ENCODE measurements around the gene GLI2. TPM values are rescaled to one million over a fixed set of nuclear protein-coding genes. Genes with fewer than 3 reads are reported as not detected.

The GLI2 gene
- total RNA-seq, 1 donor from 2014 or later, result 42.9 TPM

- DNase-seq (ENCODE audit: low read depth), result no peak
- TF ChIP-seq CTCF (IDR thresholded peaks at IDR 0.05; ENCODE audit: insufficient read depth, low read depth, low read length) (no peak), EZH2 (IDR thresholded peaks at IDR 0.05; ENCODE audit: insufficient read depth, low read length) (no peak)
- Mint-ChIP-seq H3K27me3 (ENCODE audit: low read depth, unreplicated experiment) (peaks cover 30% of the 10 kb centered on the region), H3K9me3 (ENCODE audit: unreplicated experiment) (no peaks in the 10 kb centered on the region), H3K27ac (ENCODE audit: unreplicated experiment) (no peak overlapping the region), H3K36me3 (ENCODE audit: low read depth, unreplicated experiment) (no peaks in the 10 kb centered on the region), H3K4me3 (ENCODE audit: unreplicated experiment) (no peak overlapping the region), H3K4me1 (ENCODE audit: low read depth, unreplicated experiment) (peaks cover 6% of the 10 kb centered on the region)
- no peaks in the 10 kb centered on the region for H3K27me3 ChIP-seq (ENCODE audit: insufficient read depth, low read length)
- H3K27ac ChIP-seq (ENCODE audit: low read depth, low read length), result no peak overlapping the region
- no peak overlapping the region for H3K4me3 ChIP-seq (ENCODE audit: insufficient read depth, low read depth, low read length)
- H3K79me2 ChIP-seq (ENCODE audit: insufficient read depth, low read length), result no peaks in the 10 kb centered on the region
- H3K9ac ChIP-seq (ENCODE audit: low read length), result no peak overlapping the region
- no peak for FAIRE-seq
- H3K4me1 ChIP-seq (ENCODE audit: insufficient read depth, low read length), result peaks cover 11% of the 10 kb centered on the region
- H3K4me2 ChIP-seq (ENCODE audit: low read length), result no peak overlapping the region
- H3K9me3 ChIP-seq (ENCODE audit: insufficient read depth, low read depth, low read length), result no peaks in the 10 kb centered on the region
- no peaks in the 10 kb centered on the region for H4K20me1 ChIP-seq (ENCODE audit: insufficient read depth, low read length)
- no peak overlapping the region for H2AFZ ChIP-seq (ENCODE audit: low read depth, low read length)
- H3K36me3 ChIP-seq (ENCODE audit: insufficient read depth, low read length), result no peaks in the 10 kb centered on the region
Observed at GRCh38 chr2:120697471-120697870, 38.2 kb upstream of the GLI2 start.

- DNase-seq (ENCODE audit: low read depth), result no peak
Observed at GRCh38 chr2:120699292-120699691, 36.4 kb upstream of the GLI2 start.

More at GRCh38 chr2:120699292-120699691, 36.4 kb upstream of the GLI2 start:
- H3K9me3 ChIP-seq (ENCODE audit: insufficient read depth, low read depth, low read length), result no peaks in the 10 kb centered on the region
- no peak for TF ChIP-seq CTCF (IDR thresholded peaks at IDR 0.05; ENCODE audit: insufficient read depth, low read depth, low read length)
- no peak for TF ChIP-seq EZH2 (IDR thresholded peaks at IDR 0.05; ENCODE audit: insufficient read depth, low read length)
- no peaks in the 10 kb centered on the region for H3K79me2 ChIP-seq (ENCODE audit: insufficient read depth, low read length)
- H3K4me3 ChIP-seq (ENCODE audit: insufficient read depth, low read depth, low read length), result no peak overlapping the region
- no peaks in the 10 kb centered on the region for H4K20me1 ChIP-seq (ENCODE audit: insufficient read depth, low read length)
- H3K4me2 ChIP-seq (ENCODE audit: low read length), result no peak overlapping the region
- H3K27me3 ChIP-seq (ENCODE audit: insufficient read depth, low read length), result no peaks in the 10 kb centered on the region
- no peak overlapping the region for H3K9ac ChIP-seq (ENCODE audit: low read length)
- H3K4me1 Mint-ChIP-seq (ENCODE audit: low read depth, unreplicated experiment), result peaks cover 23% of the 10 kb centered on the region
- H3K27me3 Mint-ChIP-seq (ENCODE audit: low read depth, unreplicated experiment), result peaks cover 22% of the 10 kb centered on the region
- H3K9me3 Mint-ChIP-seq (ENCODE audit: unreplicated experiment), result no peaks in the 10 kb centered on the region
- H3K4me1 ChIP-seq (ENCODE audit: insufficient read depth, low read length), result peaks cover 8% of the 10 kb centered on the region
- no peak overlapping the region for H3K4me3 Mint-ChIP-seq (ENCODE audit: unreplicated experiment)
- no peak for FAIRE-seq
- no peak overlapping the region for H3K27ac Mint-ChIP-seq (ENCODE audit: unreplicated experiment)
- no peaks in the 10 kb centered on the region for H3K36me3 ChIP-seq (ENCODE audit: insufficient read depth, low read length)
- no peak overlapping the region for H3K27ac ChIP-seq (ENCODE audit: low read depth, low read length)
- H3K36me3 Mint-ChIP-seq (ENCODE audit: low read depth, unreplicated experiment), result no peaks in the 10 kb centered on the region
- no peak overlapping the region for H2AFZ ChIP-seq (ENCODE audit: low read depth, low read length)

Measured in astrocyte (in vitro differentiated cells and primary cell).